Measurements from ENCODE around the gene SPOP. TPM values are rescaled to one million over a fixed set of nuclear protein-coding genes. Genes with fewer than 3 reads are reported as not detected.

The SPOP gene
- total RNA-seq, 2 donors from 2014 or later = 60.5 to 69.5 TPM

DNA sequence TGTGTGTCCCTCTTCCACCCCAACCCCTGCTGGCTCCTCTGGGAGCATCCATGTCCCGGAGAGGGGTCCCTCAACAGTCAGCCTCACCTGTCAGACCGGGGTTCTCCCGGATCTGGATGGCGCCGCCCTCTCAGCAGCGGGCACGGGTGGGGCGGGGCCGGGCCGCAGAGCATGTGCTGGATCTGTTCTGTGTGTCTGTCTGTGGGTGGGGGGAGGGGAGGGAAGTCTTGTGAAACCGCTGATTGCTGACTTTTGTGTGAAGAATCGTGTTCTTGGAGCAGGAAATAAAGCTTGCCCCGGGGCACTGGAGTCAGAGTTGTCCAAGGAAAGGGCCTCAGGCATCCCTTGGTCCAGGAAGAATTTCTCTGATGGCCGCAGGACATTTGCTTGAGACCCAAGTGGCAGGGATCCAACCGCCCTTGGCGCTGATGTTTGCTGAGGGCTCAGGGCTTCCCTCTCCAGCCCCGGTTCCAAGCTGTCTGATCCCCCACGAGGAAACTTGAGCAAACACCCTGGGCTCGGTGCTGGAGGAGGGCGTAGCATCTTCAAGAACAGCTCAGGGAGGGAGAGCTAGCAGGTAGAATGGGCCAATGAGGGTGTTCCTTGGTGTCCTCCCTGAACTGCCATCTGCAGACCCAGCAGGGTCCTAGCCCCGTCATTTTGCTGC is 97.7 kb downstream of the SPOP start:
- intact Hi-C loops (cut with DNase I) = no loop called here
- DNase-seq (no peak), ATAC-seq (no peak)

DNA sequence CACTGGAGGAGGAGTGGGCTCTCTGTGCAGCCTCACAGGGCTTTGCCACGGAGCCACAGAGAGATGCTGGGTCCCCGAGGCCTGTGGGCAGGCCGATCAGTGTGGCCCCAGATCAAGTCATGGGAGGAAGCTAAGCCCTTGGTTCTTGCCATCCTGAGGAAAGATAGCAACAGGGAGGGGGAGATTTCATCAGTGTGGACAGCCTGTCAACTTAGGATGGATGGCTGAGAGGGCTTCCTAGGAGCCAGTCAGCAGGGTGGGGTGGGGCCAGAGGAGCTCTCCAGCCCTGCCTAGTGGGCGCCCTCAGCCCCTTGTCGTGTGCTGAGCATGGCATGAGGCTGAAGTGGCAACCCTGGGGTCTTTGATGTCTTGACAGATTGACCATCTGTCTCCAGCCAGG is 98.4 kb downstream of the SPOP start:
- intact Hi-C loops (cut with DNase I) = loop anchor here in 1 of 2 donors (5.0 kb wide), 2 partner anchors 38 to 98 kb away; partner anchors contain the start of gene SPOP
- no peak for ATAC-seq
- no peak for DNase-seq

DNA sequence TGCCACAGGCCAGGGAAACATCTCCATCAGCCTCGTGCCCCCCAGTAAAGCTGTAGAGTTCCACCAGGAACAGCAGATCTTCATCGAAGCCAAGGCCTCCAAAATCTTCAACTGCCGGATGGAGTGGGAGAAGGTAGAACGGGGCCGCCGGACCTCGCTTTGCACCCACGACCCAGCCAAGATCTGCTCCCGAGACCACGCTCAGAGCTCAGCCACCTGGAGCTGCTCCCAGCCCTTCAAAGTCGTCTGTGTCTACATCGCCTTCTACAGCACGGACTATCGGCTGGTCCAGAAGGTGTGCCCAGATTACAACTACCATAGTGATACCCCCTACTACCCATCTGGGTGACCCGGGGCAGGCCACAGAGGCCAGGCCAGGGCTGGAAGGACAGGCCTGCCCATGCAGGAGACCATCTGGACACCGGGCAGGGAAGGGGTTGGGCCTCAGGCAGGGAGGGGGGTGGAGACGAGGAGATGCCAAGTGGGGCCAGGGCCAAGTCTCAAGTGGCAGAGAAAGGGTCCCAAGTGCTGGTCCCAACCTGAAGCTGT is 98.9 kb downstream of the SPOP start:
- ATAC-seq = no peak
- intact Hi-C loops (cut with DNase I) = loop anchor here in 1 of 2 donors (5.0 kb wide), 2 partner anchors 38 to 98 kb away; partner anchors contain the start of gene SPOP
- no peak for DNase-seq

- ATAC-seq (no peak), DNase-seq (no peak)
- intact Hi-C loops (cut with DNase I) = loop anchor here in 1 of 2 donors (5.0 kb wide), 2 partner anchors 39 to 99 kb away; partner anchors contain the start of gene SPOP
Observed at GRCh38 chr17:49578414-49578813, 99.5 kb downstream of the SPOP start.

DNA sequence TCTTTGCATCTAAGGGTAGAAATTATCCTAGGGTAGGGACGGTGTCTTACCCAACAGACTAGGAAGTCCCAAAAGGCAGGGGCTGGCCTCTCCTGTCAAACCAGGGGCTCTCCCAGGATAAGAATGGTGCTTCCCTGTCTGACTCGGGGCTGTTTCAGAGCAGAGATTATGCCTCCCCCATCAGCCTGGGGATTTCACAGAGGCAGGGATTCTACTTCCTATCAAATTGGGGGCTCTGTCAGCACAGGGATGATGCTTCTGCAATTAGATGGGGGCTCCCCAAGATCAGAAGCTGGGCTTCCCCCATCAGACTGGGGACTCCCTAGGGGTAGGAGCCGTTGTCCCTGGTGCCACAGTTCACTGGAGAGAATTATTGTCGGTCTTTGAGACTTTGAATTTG is 99.9 kb downstream of the SPOP start:
- intact Hi-C loops (cut with DNase I) = loop anchor here in 1 of 2 donors (5.0 kb wide), 2 partner anchors 39 to 99 kb away; partner anchors contain the start of gene SPOP

DNA sequence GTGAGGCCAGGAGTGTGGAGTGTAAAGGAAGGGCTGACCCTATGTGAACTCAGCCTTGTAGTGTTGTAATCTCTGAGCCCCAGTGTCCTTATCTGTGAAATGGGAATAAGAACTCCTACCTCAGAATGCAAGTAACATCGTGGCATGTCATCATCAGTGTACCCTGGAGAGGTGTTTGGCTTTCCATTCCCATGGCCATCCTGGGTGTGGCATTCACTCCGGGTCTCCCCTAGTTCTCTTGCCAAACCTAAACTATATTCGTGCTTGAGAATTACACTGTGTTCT is 100.3 kb downstream of the SPOP start:
- intact Hi-C loops (cut with DNase I) = loop anchor here in 1 of 2 donors (5.0 kb wide), 2 partner anchors 40 to 100 kb away; partner anchors contain the start of gene SPOP
- ATAC-seq (no peak), DNase-seq (no peak)

More for the DNA sequence above, 99.9 kb downstream of the SPOP start:
- DNase-seq (no peak), ATAC-seq (no peak)

- ATAC-seq (peak in 1 of 2 donors; percentile 2), DNase-seq (no peak)
- intact Hi-C loops (cut with DNase I) = loop anchor here in 1 of 2 donors (5.0 kb wide), 2 partner anchors 40 to 100 kb away; partner anchors contain the start of gene SPOP
Observed at GRCh38 chr17:49576917-49577649, 100.8 kb downstream of the SPOP start.

GRCh38 chr17:49576088-49576916 is 101.6 kb downstream of the SPOP start:
- peak; percentile 54 for DNase-seq
- peak; percentile 67 to 70 for ATAC-seq
- intact Hi-C loops (cut with DNase I) = loop anchor here in 1 of 2 donors (5.0 kb wide), 2 partner anchors 41 to 101 kb away; partner anchors contain the start of gene SPOP

GRCh38 chr17:49575679-49576087 is 102.2 kb downstream of the SPOP start, which contains the start of gene NXPH3:
Gene NXPH3 (plus strand): TSS chr17:49575871. CDS start chr17:49576220, 349 bp downstream.
- intact Hi-C loops (cut with DNase I) = loop anchor here in 1 of 2 donors (5.0 kb wide), 2 partner anchors 42 to 102 kb away; partner anchors contain the start of gene SPOP
- DNase-seq = peak; percentile 73
- peak; percentile 68 to 72 for ATAC-seq

GRCh38 chr17:49574945-49575678 is 102.8 kb downstream of the SPOP start:
- intact Hi-C loops (cut with DNase I) = loop anchor here in 1 of 2 donors (5.0 kb wide), 4 partner anchors 42 to 272 kb away; partner anchors contain the start of genes KAT7, SPOP and TAC4
- no peak for ATAC-seq
- no peak for DNase-seq

- DNase-seq (no peak), ATAC-seq (no peak)
- intact Hi-C loops (cut with DNase I) = loop anchor here in 1 of 2 donors (5.0 kb wide), 2 partner anchors 213 to 273 kb away; partner anchors contain the start of genes KAT7 and TAC4
Observed at GRCh38 chr17:49574323-49574781, 103.5 kb downstream of the SPOP start.

- no peak for ATAC-seq
- no peak for DNase-seq
Observed at GRCh38 chr17:49573510-49574322, 104.2 kb downstream of the SPOP start.

DNA sequence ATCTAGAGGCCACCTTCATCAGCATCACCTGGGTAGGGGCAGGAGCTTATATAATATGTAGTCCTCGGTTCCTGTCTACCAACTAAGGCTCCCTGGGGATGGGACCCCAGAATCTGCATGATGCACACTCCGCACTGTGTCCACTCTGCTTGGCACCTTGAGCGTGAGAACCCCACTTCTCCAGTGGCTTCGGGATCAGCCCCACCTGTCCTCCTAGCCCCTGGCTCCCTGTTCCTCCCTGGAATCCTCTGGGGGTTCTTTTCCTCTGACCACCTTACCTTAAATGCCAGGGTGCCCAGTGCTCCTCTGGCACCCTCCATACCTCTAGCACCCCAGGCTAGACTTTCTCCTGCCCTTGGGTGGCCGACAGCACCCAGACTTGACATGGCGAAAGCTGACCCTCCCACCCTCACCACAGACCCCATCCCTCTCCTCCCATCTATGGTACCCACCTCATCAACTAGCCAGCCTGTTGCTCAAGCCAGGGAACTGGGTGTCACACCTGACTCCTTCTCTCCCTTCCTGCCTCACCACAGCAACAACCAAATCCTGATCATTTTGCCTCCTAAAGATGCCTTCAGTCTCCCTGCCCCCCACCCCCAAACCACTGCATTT is 105.0 kb downstream of the SPOP start:
- DNase-seq = no peak
- no peak for ATAC-seq
- intact Hi-C loops (cut with DNase I) = loop anchor here in 1 of 2 donors (5.0 kb wide), 2 partner anchors 214 to 274 kb away; partner anchors contain the start of genes KAT7 and TAC4

More at GRCh38 chr17:49573510-49574322, 104.2 kb downstream of the SPOP start:
- intact Hi-C loops (cut with DNase I) = loop anchor here in 1 of 2 donors (5.0 kb wide), 2 partner anchors 214 to 274 kb away; partner anchors contain the start of genes KAT7 and TAC4

GRCh38 chr17:49572226-49572625 is 105.7 kb downstream of the SPOP start:
- DNase-seq = no peak
- ATAC-seq = no peak
- intact Hi-C loops (cut with DNase I) = loop anchor here in 1 of 2 donors (5.0 kb wide), 2 partner anchors 215 to 275 kb away; partner anchors contain the start of genes KAT7 and TAC4

- intact Hi-C loops (cut with DNase I) = loop anchor here (2.0 to 5.0 kb wide), 3 partner anchors 123 to 276 kb away; partner anchors contain the start of genes KAT7 (in 1 of the 2) and TAC4 (in 1 of the 2)
- DNase-seq (no peak), ATAC-seq (no peak)
Observed at GRCh38 chr17:49571764-49572163, 106.1 kb downstream of the SPOP start.

DNA sequence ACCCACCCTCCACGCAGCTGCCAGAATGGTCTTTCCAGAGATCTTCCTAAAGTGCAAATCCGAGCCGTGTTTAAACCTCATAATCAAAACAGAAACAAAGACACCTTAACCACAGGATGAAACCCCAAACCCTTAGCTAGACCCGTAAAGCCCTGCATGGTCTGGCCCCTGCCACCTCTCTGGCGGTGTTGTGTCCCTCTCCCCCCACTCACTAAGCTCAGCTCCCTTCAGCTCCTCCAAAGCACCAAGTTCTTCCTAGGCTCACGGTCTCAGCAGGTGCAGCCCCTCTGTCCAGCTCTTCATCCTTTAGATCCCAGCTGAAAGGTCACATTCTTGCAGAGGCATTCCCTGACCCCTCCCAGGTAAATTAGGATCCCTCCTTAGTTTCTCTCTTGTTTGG is 106.6 kb downstream of the SPOP start:
- DNase-seq (no peak), ATAC-seq (no peak)
- intact Hi-C loops (cut with DNase I) = loop anchor here (2.0 to 5.0 kb wide), 3 partner anchors 124 to 276 kb away; partner anchors contain the start of genes KAT7 (in 1 of the 2) and TAC4 (in 1 of the 2)
